Stomach smooth muscle (tissue), 2 donors: Measurements from ENCODE around the gene SLC25A24.

Experiments
- H3K27ac ChIP-seq: one replicate; pipeline ENCODE4 v1.7.0; 2013; ENCODE audit warnings: mild to moderate bottlenecking, low read length, inconsistent platforms
- H3K27me3 ChIP-seq, 2 donors: one replicate each; pipeline ENCODE4 v1.7.0; 2013; ENCODE audit warnings: low read length in 2 of 2; ENCODE audit not compliant: insufficient read depth in 2 of 2, control insufficient read depth in 1 of 2
- H3K36me3 ChIP-seq, 2 donors: one replicate each; pipeline ENCODE4 v1.7.0; 2013; ENCODE audit warnings: low read length in 2 of 2; ENCODE audit not compliant: control insufficient read depth in 2 of 2, insufficient read depth in 2 of 2
- H3K4me1 ChIP-seq: one replicate; pipeline ENCODE4 v1.7.0; 2013; ENCODE audit warnings: low read length; ENCODE audit not compliant: control insufficient read depth, insufficient read depth
- H3K4me3 ChIP-seq, 2 donors: one replicate each; pipeline ENCODE4 v1.7.0; 2013; ENCODE audit warnings: low read length in 2 of 2
- H3K9ac ChIP-seq, 2 donors: one replicate each; pipeline ENCODE4 v1.7.0; 2013; ENCODE audit warnings: low read length in 2 of 2, mild to moderate bottlenecking in 1 of 2
- H3K9me3 ChIP-seq, 2 donors: one replicate each; pipeline ENCODE4 v1.7.0; 2013; ENCODE audit warnings: low read length in 2 of 2; ENCODE audit not compliant: control insufficient read depth in 2 of 2
- donor health status: healthy.
- donor health status: Pancreatic carcinoma.

Gene SLC25A24

DNA sequence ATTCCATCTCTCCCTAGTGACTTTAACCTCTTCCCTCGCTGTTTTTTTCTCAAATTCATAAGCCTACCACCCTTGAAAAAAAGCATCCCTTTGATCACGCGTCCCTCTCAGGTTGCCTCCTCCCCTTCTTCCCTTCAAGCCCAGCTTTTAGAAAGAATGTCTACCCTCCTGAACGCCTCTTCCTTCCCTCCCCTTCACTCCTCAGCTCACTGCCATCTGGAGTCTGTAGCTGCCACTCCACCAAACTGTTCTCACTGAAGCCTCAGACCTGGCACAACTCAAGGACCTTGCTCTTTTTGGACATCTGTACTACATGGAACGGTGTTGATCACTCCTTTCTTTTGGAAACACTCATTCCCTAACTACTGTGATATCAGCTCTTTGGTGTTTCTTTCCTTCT is 80.6 kb downstream of the SLC25A24 start:
- H3K27ac ChIP-seq: no peak overlapping the region
- H3K36me3 ChIP-seq: no peaks in the 10 kb centered on the region
- H3K9me3 ChIP-seq: no peaks in the 10 kb centered on the region
- no peak overlapping the region for H3K4me3 ChIP-seq
- H3K9ac ChIP-seq: no peak overlapping the region
- H3K4me1 ChIP-seq: no peaks in the 10 kb centered on the region
- peaks cover 4% of the 10 kb centered on the region in 2 donors for H3K27me3 ChIP-seq

- Histone ChIP-seq H3K27ac (no peak overlapping the region), H3K4me3 (no peak overlapping the region), H3K4me1 (no peaks in the 10 kb centered on the region), H3K36me3 (no peaks in the 10 kb centered on the region), H3K9me3 (no peaks in the 10 kb centered on the region), H3K27me3 (peaks cover 4% of the 10 kb centered on the region in 2 donors), H3K9ac (no peak overlapping the region)
These were observed 81.9 kb downstream of the SLC25A24 start for GRCh38 chr1:108117945-108118902.

DNA sequence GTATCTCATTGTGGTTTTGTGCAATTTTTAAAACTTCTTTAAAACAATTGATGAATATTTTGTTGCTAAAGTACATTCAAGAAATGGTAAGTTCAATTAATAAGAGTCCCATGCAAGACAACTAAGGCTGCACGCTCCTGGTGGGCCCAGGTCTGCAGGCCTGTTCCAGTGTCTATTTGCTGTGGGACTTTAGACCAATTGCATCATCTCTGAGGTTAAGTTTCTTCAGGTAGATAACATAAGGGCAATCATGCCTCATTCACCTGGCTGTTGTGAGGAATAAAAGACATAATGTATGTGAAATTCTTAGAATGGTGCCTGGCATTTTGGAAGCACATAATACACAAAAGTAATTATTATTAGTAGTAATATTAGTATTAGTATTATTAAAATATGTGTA is 82.9 kb downstream of the SLC25A24 start:
- Histone ChIP-seq H3K4me3 (no peak overlapping the region), H3K9me3 (no peaks in the 10 kb centered on the region), H3K27ac (no peak overlapping the region), H3K4me1 (no peaks in the 10 kb centered on the region), H3K9ac (no peak overlapping the region), H3K36me3 (no peaks in the 10 kb centered on the region), H3K27me3 (peaks cover 4% of the 10 kb centered on the region in 2 donors)

- no peak overlapping the region for H3K9ac ChIP-seq
- no peak overlapping the region for H3K4me3 ChIP-seq
- no peaks in the 10 kb centered on the region for H3K9me3 ChIP-seq
- H3K4me1 ChIP-seq: no peaks in the 10 kb centered on the region
- H3K36me3 ChIP-seq: no peaks in the 10 kb centered on the region
- no peak overlapping the region for H3K27ac ChIP-seq
- H3K27me3 ChIP-seq: no peaks in the 10 kb centered on the region
These were observed 86.0 kb downstream of the SLC25A24 start for GRCh38 chr1:108114033-108114599.

- no peak overlapping the region for H3K4me3 ChIP-seq
- H3K9ac ChIP-seq: no peak overlapping the region
- H3K36me3 ChIP-seq: no peaks in the 10 kb centered on the region
- no peaks in the 10 kb centered on the region for H3K9me3 ChIP-seq
- H3K27ac ChIP-seq: no peak overlapping the region
- no peaks in the 10 kb centered on the region for H3K27me3 ChIP-seq
- no peaks in the 10 kb centered on the region for H3K4me1 ChIP-seq
These were observed 86.6 kb downstream of the SLC25A24 start for GRCh38 chr1:108113496-108113895.

GRCh38 chr1:108109295-108109973 is 90.7 kb downstream of the SLC25A24 start:
- Histone ChIP-seq H3K27me3 (no peaks in the 10 kb centered on the region), H3K36me3 (no peaks in the 10 kb centered on the region), H3K27ac (no peak overlapping the region), H3K9me3 (no peaks in the 10 kb centered on the region), H3K9ac (no peak overlapping the region), H3K4me3 (no peak overlapping the region), H3K4me1 (no peaks in the 10 kb centered on the region)

- H3K4me3 ChIP-seq: no peak overlapping the region
These were observed 92.0 kb downstream of the SLC25A24 start for GRCh38 chr1:108108119-108108518.

GRCh38 chr1:108107658-108108057 is 92.5 kb downstream of the SLC25A24 start:
- H3K27ac ChIP-seq: no peak overlapping the region
- H3K9me3 ChIP-seq: no peaks in the 10 kb centered on the region
- no peaks in the 10 kb centered on the region for H3K27me3 ChIP-seq
- H3K4me1 ChIP-seq: no peaks in the 10 kb centered on the region
- no peak overlapping the region for H3K9ac ChIP-seq
- no peak overlapping the region for H3K4me3 ChIP-seq
- no peaks in the 10 kb centered on the region for H3K36me3 ChIP-seq

More at GRCh38 chr1:108108119-108108518, 92.0 kb downstream of the SLC25A24 start:
- Histone ChIP-seq H3K27me3 (no peaks in the 10 kb centered on the region), H3K9me3 (no peaks in the 10 kb centered on the region), H3K27ac (no peak overlapping the region), H3K9ac (no peak overlapping the region), H3K36me3 (no peaks in the 10 kb centered on the region), H3K4me1 (no peaks in the 10 kb centered on the region)

DNA sequence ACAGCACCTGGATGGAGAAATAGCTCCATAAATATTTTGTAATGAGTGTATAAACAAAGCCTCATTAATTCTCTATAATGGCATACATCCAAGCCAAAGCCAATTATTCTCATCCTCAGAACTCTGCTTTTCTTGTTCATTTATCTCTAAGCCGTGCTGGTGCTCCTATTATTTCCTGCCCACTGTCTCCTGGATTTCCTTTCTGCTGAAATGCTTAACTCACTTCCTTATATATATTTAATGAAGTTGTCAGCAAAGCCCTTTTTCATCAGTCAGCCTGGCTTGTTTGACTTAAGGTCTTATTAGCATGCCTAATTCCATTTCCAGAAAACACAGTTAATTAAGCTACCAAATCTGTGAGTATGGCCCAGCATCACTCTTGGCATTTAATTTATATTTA is 93.4 kb downstream of the SLC25A24 start:
- no peaks in the 10 kb centered on the region for H3K9me3 ChIP-seq
- H3K27me3 ChIP-seq: no peaks in the 10 kb centered on the region
- H3K27ac ChIP-seq: no peak overlapping the region
- H3K4me1 ChIP-seq: no peaks in the 10 kb centered on the region
- no peak overlapping the region for H3K4me3 ChIP-seq
- H3K36me3 ChIP-seq: no peaks in the 10 kb centered on the region
- no peak overlapping the region for H3K9ac ChIP-seq

GRCh38 chr1:108100148-108100547 is 100.0 kb downstream of the SLC25A24 start:
- Histone ChIP-seq H3K4me1 (no peaks in the 10 kb centered on the region), H3K27ac (no peak overlapping the region), H3K4me3 (no peak overlapping the region), H3K9me3 (no peaks in the 10 kb centered on the region), H3K9ac (no peak overlapping the region), H3K36me3 (no peaks in the 10 kb centered on the region), H3K27me3 (no peaks in the 10 kb centered on the region)
